H1 (cell line): Measurements from ENCODE around the gene GSTO2. TPM values are rescaled to one million over a fixed set of nuclear protein-coding genes. Genes with fewer than 3 reads are reported as not detected.

ENCODE experiments used
- POLR2A ChIP-seq, 2 experiments: IDR thresholded peaks; 1 replicate in 1 of 2; 2 replicates in 1 of 2; pipeline ENCODE4 v1.6.1; 2011; ENCODE audit warnings: low read depth in 2 of 2, low read length in 2 of 2, mild to moderate bottlenecking in 2 of 2; ENCODE audit errors: control extremely low read depth in 1 of 2
- RNF2 ChIP-seq: fragments of 200-900, 300-1000 bp; sonication (generic); IDR thresholded peaks from 2 replicates; pipeline ENCODE4 v1.7.1; 2016; ENCODE audit warnings: borderline replicate concordance, low read depth, mild to moderate bottlenecking, antibody characterized with exemption, low read length; ENCODE audit not compliant: poor library complexity, severe bottlenecking; ENCODE audit errors: missing control alignments
- SP2 ChIP-seq: IDR thresholded peaks from 2 replicates; pipeline ENCODE4 v1.6.1; 2012; ENCODE audit warnings: mild to moderate bottlenecking, low read length, inconsistent platforms
- polyA plus RNA-seq, 7 experiments: library from polyadenylated mRNA; depleted of rRNA in 3 of 7; stranded (reverse) in 5 of 7; unstranded in 2 of 7; fragments of >200 nt in 5 of 7; fragments of 200-250 nt in 2 of 7; gene quantifications; 1 replicate in 5 of 7; 2 replicates in 1 of 7; 4 replicates in 1 of 7; pipeline versions ENCODE4 v1.2.1 to v1.2.3, GENCODE V29; 2011 to 2013; ENCODE audit warnings: missing spikeins in 2 of 7, mixed read lengths in 2 of 7
- total RNA-seq: library from RNA; stranded (reverse); fragmentation: NEBNext Ultra II Directional; extraction: Animal tissue kit (Norgen Biotek cat#: 25700); gene quantifications from 2 replicates; pipeline ENCODE4 v1.2.1, GENCODE V29; 2021
- TF ChIP-seq, protein P1 (sequence below): fragments of 300-600 bp; sonication (generic); IDR thresholded peaks from 2 replicates; pipeline ENCODE4 v1.7.1; 2012; ENCODE audit warnings: low read length, moderate library complexity, mild to moderate bottlenecking, inconsistent platforms; ENCODE audit not compliant: insufficient replicate concordance
- TF ChIP-seq, protein P2 (sequence below), 3 experiments: IDR thresholded peaks; 1 replicate in 2 of 3; 2 replicates in 1 of 3; pipeline versions ENCODE4 v1.5.1 to v1.6.1; 2011; ENCODE audit warnings: low read length in 3 of 3, mild to moderate bottlenecking in 3 of 3, inconsistent platforms in 2 of 3, low read depth in 1 of 3, moderate library complexity in 1 of 3; ENCODE audit not compliant: insufficient read depth in 1 of 3; ENCODE audit errors: control extremely low read depth in 1 of 3
- TF ChIP-seq, protein P3 (sequence below): IDR thresholded peaks from 2 replicates; pipeline ENCODE4 v1.6.1; 2012; ENCODE audit warnings: inconsistent platforms

The GSTO2 gene
- total and polyA plus RNA-seq, 2 of the 8 experiments (the other 6 are each of a cell fraction or from before 2014, with no cell fraction given), result 13.1 to 41.7 TPM

DNA sequence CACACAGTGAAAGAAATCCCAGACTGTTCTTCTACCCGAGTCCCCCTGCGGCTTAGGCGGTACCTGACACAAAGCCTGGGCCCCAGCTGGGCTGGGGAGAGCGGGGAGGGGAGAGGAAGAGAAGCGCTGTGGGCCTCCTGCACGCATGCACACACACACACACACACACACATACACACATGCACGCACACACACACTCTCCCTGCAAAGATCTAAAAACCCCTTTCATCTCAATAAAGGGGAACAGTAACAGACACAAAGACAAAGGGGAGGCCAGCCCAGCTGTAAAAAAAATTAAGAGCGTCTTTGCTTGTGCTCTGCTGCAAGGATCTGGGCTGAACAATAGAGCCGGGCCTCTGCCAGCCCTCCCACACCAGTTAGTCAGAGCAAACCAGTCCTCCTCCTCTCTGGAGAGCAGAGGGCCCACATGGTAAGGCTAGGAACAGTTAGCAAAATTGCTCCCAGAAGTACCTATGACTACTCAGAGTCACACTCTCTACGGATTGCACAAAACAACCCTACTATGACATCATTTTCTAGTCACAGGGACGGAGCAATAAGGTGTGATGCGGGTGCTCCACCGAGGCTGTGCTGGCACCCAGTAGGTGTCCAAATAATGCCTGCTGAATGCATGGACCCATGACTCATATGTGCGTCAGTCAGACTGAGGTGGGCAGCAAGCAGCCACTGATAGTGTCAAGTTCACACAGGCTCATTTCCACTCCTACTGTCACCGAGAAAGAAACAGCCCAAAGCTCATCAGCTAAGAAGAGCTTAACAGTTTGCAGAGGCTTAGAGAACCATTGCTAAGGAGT is 60.1 kb downstream of the GSTO2 start (continued):
- TF ChIP-seq, protein P1, sequence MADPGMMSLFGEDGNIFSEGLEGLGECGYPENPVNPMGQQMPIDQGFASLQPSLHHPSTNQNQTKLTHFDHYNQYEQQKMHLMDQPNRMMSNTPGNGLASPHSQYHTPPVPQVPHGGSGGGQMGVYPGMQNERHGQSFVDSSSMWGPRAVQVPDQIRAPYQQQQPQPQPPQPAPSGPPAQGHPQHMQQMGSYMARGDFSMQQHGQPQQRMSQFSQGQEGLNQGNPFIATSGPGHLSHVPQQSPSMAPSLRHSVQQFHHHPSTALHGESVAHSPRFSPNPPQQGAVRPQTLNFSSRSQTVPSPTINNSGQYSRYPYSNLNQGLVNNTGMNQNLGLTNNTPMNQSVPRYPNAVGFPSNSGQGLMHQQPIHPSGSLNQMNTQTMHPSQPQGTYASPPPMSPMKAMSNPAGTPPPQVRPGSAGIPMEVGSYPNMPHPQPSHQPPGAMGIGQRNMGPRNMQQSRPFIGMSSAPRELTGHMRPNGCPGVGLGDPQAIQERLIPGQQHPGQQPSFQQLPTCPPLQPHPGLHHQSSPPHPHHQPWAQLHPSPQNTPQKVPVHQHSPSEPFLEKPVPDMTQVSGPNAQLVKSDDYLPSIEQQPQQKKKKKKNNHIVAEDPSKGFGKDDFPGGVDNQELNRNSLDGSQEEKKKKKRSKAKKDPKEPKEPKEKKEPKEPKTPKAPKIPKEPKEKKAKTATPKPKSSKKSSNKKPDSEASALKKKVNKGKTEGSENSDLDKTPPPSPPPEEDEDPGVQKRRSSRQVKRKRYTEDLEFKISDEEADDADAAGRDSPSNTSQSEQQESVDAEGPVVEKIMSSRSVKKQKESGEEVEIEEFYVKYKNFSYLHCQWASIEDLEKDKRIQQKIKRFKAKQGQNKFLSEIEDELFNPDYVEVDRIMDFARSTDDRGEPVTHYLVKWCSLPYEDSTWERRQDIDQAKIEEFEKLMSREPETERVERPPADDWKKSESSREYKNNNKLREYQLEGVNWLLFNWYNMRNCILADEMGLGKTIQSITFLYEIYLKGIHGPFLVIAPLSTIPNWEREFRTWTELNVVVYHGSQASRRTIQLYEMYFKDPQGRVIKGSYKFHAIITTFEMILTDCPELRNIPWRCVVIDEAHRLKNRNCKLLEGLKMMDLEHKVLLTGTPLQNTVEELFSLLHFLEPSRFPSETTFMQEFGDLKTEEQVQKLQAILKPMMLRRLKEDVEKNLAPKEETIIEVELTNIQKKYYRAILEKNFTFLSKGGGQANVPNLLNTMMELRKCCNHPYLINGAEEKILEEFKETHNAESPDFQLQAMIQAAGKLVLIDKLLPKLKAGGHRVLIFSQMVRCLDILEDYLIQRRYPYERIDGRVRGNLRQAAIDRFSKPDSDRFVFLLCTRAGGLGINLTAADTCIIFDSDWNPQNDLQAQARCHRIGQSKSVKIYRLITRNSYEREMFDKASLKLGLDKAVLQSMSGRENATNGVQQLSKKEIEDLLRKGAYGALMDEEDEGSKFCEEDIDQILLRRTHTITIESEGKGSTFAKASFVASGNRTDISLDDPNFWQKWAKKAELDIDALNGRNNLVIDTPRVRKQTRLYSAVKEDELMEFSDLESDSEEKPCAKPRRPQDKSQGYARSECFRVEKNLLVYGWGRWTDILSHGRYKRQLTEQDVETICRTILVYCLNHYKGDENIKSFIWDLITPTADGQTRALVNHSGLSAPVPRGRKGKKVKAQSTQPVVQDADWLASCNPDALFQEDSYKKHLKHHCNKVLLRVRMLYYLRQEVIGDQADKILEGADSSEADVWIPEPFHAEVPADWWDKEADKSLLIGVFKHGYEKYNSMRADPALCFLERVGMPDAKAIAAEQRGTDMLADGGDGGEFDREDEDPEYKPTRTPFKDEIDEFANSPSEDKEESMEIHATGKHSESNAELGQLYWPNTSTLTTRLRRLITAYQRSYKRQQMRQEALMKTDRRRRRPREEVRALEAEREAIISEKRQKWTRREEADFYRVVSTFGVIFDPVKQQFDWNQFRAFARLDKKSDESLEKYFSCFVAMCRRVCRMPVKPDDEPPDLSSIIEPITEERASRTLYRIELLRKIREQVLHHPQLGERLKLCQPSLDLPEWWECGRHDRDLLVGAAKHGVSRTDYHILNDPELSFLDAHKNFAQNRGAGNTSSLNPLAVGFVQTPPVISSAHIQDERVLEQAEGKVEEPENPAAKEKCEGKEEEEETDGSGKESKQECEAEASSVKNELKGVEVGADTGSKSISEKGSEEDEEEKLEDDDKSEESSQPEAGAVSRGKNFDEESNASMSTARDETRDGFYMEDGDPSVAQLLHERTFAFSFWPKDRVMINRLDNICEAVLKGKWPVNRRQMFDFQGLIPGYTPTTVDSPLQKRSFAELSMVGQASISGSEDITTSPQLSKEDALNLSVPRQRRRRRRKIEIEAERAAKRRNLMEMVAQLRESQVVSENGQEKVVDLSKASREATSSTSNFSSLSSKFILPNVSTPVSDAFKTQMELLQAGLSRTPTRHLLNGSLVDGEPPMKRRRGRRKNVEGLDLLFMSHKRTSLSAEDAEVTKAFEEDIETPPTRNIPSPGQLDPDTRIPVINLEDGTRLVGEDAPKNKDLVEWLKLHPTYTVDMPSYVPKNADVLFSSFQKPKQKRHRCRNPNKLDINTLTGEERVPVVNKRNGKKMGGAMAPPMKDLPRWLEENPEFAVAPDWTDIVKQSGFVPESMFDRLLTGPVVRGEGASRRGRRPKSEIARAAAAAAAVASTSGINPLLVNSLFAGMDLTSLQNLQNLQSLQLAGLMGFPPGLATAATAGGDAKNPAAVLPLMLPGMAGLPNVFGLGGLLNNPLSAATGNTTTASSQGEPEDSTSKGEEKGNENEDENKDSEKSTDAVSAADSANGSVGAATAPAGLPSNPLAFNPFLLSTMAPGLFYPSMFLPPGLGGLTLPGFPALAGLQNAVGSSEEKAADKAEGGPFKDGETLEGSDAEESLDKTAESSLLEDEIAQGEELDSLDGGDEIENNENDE, result no peak
- TF ChIP-seq, protein P2, sequence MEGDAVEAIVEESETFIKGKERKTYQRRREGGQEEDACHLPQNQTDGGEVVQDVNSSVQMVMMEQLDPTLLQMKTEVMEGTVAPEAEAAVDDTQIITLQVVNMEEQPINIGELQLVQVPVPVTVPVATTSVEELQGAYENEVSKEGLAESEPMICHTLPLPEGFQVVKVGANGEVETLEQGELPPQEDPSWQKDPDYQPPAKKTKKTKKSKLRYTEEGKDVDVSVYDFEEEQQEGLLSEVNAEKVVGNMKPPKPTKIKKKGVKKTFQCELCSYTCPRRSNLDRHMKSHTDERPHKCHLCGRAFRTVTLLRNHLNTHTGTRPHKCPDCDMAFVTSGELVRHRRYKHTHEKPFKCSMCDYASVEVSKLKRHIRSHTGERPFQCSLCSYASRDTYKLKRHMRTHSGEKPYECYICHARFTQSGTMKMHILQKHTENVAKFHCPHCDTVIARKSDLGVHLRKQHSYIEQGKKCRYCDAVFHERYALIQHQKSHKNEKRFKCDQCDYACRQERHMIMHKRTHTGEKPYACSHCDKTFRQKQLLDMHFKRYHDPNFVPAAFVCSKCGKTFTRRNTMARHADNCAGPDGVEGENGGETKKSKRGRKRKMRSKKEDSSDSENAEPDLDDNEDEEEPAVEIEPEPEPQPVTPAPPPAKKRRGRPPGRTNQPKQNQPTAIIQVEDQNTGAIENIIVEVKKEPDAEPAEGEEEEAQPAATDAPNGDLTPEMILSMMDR (IDR thresholded peaks at IDR 0.05; ENCODE audit: control extremely low read depth in 1 of 3, insufficient read depth in 1 of 3, low read depth in 1 of 3, low read length in 3 of 3), result no peak
- TF ChIP-seq, protein P3, sequence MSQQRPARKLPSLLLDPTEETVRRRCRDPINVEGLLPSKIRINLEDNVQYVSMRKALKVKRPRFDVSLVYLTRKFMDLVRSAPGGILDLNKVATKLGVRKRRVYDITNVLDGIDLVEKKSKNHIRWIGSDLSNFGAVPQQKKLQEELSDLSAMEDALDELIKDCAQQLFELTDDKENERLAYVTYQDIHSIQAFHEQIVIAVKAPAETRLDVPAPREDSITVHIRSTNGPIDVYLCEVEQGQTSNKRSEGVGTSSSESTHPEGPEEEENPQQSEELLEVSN, result no peak
- TF ChIP-seq POLR2A (IDR thresholded peaks at IDR 0.05; ENCODE audit: control extremely low read depth in 1 of 2, low read depth in 2 of 2, low read length in 2 of 2) (no peak), RNF2 (no peak), SP2 (no peak)
